ENCODE measurements around the gene SOX5.

DNA sequence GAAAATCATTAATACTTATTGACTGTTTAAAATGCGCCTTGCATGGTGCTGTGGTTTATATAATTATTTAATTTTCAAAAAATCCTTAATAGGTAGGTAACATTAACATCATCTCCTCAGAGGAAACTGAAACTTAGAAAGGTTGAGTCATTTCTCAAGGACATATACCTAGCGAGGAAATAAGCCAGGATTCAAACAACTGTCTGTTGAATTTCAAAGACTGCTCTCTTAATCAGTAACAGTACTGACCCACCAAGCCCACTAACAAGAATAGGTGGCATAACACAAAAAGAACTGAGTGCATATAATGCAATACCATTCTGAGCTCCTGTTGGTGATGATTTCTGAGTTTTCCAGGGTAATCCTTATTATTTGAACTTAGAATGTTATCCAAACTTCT is 174.3 kb downstream of the SOX5 start:
- TF ChIP-seq, protein P1, sequence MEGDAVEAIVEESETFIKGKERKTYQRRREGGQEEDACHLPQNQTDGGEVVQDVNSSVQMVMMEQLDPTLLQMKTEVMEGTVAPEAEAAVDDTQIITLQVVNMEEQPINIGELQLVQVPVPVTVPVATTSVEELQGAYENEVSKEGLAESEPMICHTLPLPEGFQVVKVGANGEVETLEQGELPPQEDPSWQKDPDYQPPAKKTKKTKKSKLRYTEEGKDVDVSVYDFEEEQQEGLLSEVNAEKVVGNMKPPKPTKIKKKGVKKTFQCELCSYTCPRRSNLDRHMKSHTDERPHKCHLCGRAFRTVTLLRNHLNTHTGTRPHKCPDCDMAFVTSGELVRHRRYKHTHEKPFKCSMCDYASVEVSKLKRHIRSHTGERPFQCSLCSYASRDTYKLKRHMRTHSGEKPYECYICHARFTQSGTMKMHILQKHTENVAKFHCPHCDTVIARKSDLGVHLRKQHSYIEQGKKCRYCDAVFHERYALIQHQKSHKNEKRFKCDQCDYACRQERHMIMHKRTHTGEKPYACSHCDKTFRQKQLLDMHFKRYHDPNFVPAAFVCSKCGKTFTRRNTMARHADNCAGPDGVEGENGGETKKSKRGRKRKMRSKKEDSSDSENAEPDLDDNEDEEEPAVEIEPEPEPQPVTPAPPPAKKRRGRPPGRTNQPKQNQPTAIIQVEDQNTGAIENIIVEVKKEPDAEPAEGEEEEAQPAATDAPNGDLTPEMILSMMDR (IDR thresholded peaks at IDR 0.05; ENCODE audit: poor library complexity) = no peak
- TF ChIP-seq EZH2 (IDR thresholded peaks at IDR 0.05; ENCODE audit: borderline replicate concordance) (no peak), EZH2phosphoT487 (IDR thresholded peaks at IDR 0.05; ENCODE audit: low read depth, severe bottlenecking, unreplicated experiment) (no peak)

Data from hepatocyte (in vitro differentiated cells).